NCI-H2171 (cell line): ENCODE data around the gene FEV.
A peak's percentile ranks its signal among the peaks of the same experiment; 100 is the strongest.

ENCODE experiments used
- DNase-seq: peaks from one replicate; lab custom pipeline; 2025; lab: John Stamatoyannopoulos, UW

The FEV gene

GRCh38 chr2:218985021-218985324, at the start of gene FEV:
Gene FEV (minus strand): TSS chr2:218985184. CDS start chr2:218985075, 109 bp downstream.
- peak; percentile 24 for DNase-seq

GRCh38 chr2:219032051-219032745, 47.2 kb upstream of the FEV start:
- DNase-seq: no peak

- no peak for DNase-seq
Measured at GRCh38 chr2:219031005-219031738, 46.2 kb upstream of the FEV start.

GRCh38 chr2:219030177-219030940, 45.4 kb upstream of the FEV start:
- DNase-seq: no peak

- peak; percentile 68 for DNase-seq
Measured at GRCh38 chr2:219029829-219030165, 44.8 kb upstream of the FEV start.

GRCh38 chr2:219028996-219029828, 44.2 kb upstream of the FEV start:
- DNase-seq: no peak

- no peak for DNase-seq
Measured at GRCh38 chr2:219028141-219028540, 43.2 kb upstream of the FEV start.

GRCh38 chr2:219027511-219028055, 42.6 kb upstream of the FEV start:
- DNase-seq: no peak

GRCh38 chr2:219026946-219027345, 42.0 kb upstream of the FEV start:
- no peak for DNase-seq

GRCh38 chr2:219025637-219026585, 40.9 kb upstream of the FEV start:
- no peak for DNase-seq

GRCh38 chr2:219024059-219024458, 39.1 kb upstream of the FEV start:
- no peak for DNase-seq

GRCh38 chr2:219023045-219023605, 38.1 kb upstream of the FEV start:
- no peak for DNase-seq

- DNase-seq: no peak
Measured at GRCh38 chr2:219022616-219023015, 37.6 kb upstream of the FEV start.

GRCh38 chr2:219022041-219022440, 37.1 kb upstream of the FEV start:
- no peak for DNase-seq

- no peak for DNase-seq
Measured at GRCh38 chr2:219021591-219021990, 36.6 kb upstream of the FEV start.

- no peak for DNase-seq
Measured at GRCh38 chr2:219020604-219021365, 35.8 kb upstream of the FEV start.

- DNase-seq: no peak
Measured at GRCh38 chr2:219019436-219019835, 34.5 kb upstream of the FEV start.

GRCh38 chr2:219018726-219019125, 33.7 kb upstream of the FEV start:
- no peak for DNase-seq

GRCh38 chr2:219018286-219018685, 33.3 kb upstream of the FEV start:
- no peak for DNase-seq
